Muscle of leg (tissue), 11 donors: Measurements from ENCODE around the gene CIBAR2. TPM values are rescaled to one million over a fixed set of nuclear protein-coding genes. Genes with fewer than 3 reads are reported as not detected.
A peak's percentile ranks its signal among the peaks of the same experiment; 100 is the strongest.

ENCODE experiments used
- DNase-seq: peaks from one replicate; pipeline ENCODE4 v3.0.0; 2013
- H3K27ac ChIP-seq: one replicate; pipeline ENCODE4 v1.5.1; 2013; ENCODE audit warnings: mild to moderate bottlenecking, low read length, control low read depth
- H3K27me3 ChIP-seq: one replicate; pipeline ENCODE4 v1.6.1; 2013; ENCODE audit warnings: low read length; ENCODE audit not compliant: control insufficient read depth, insufficient read depth
- H3K36me3 ChIP-seq: one replicate; pipeline ENCODE4 v1.6.1; 2013; ENCODE audit warnings: low read length; ENCODE audit not compliant: control insufficient read depth, insufficient read depth
- H3K4me1 ChIP-seq: one replicate; pipeline ENCODE4 v1.6.1; 2013; ENCODE audit warnings: low read length; ENCODE audit not compliant: control insufficient read depth, insufficient read depth
- H3K4me3 ChIP-seq: one replicate; pipeline ENCODE4 v1.5.1; 2013; ENCODE audit warnings: low read length, control low read depth
- H3K9me3 ChIP-seq: replicated peaks from 2 replicates; pipeline ENCODE4 v1.6.1; 2013; ENCODE audit warnings: low read depth, low read length; ENCODE audit not compliant: control insufficient read depth
- WGBS: methylation state at CpG from one replicate; pipeline ENCODE4 v1.1.5; 2013; ENCODE audit warnings: missing lambda C conversion rate; ENCODE audit not compliant: insufficient coverage; 5-methylcytosine and 5-hydroxymethylcytosine counted together
- polyA plus RNA-seq, 8 donors: library from polyadenylated mRNA; unstranded; fragments of 120-200 nt; gene quantifications; one replicate each; pipeline versions ENCODE4 v1.2.1 to v1.2.3, GENCODE V29; 2013; ENCODE audit warnings: inconsistent platforms in 1 of 8, low replicate concordance in 1 of 8; ENCODE audit not compliant: insufficient read length in 8 of 8, insufficient read depth in 1 of 8
- total RNA-seq: library from RNA; stranded (reverse); fragments of 120-200 nt; gene quantifications from one replicate; pipeline ENCODE4 v1.2.4, GENCODE V29; 2013

The CIBAR2 gene
- total and polyA plus RNA-seq, 9 donors = 0.18 to 0.30 TPM; not detected in 7

DNA sequence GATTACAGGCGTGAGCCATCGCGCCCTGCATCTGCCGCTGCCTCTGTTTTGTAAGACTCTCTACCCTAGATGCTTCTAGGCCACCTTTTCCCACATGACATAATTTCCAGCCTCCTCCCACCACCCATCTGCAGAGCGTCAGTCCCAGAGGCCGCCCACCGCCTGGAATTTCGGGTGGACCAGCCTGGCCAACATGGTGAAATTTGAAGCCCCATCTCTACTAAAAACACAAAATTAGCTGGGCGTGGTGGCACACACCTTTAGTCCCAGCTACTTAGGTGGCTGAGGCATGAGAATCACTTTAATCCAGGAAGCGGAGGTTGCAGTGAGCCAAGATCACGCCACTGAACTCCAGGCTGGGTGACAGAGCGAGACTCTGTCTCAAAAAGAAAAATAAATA lies 5.1 kb upstream of the CIBAR2 start:
- H3K4me3 ChIP-seq = no peak overlapping the region
- WGBS = 97% methylated on average over 10 of the region's 12 CpGs
- no peak for DNase-seq
- H3K4me1 ChIP-seq = peaks cover 7% of the 10 kb centered on the region
- no peak overlapping the region for H3K27ac ChIP-seq
- H3K36me3 ChIP-seq = no peaks in the 10 kb centered on the region
- peaks cover 3% of the 10 kb centered on the region for H3K9me3 ChIP-seq
- peaks cover 6% of the 10 kb centered on the region for H3K27me3 ChIP-seq

DNA sequence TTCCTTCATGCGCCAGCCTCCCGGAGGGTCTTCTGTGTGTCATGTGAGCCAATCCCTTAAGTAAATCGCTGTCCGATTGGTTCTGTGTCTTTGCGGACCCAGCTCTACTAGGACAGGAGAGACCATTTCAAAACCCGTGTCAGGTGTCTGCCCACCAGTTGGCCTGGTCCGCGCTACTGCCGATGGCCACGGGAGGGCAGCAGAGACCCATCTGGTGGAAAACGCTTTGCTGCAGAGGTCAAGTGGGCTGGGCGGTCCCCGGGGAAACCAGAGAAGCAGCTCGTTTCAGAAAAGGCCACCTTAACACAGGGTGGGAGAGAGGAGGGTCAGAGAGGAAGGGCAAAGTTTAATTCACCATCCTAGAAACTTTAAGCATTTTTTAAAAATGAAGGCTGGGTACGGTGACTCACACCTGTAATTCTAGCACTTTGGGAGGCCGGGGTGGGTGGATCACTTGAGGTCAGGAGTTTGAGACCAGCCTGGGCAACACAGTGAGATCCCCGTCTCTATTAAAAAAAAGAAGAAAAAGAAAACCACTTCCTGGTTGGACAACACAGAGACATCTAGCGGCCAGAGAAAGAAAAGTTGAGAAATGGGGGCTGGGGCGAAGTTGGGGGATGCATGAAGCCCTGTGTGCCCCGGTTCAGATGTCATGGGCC lies 2.8 kb upstream of the CIBAR2 start:
- H3K9me3 ChIP-seq = peaks cover 3% of the 10 kb centered on the region
- no peaks in the 10 kb centered on the region for H3K36me3 ChIP-seq
- peaks cover 6% of the 10 kb centered on the region for H3K27me3 ChIP-seq
- peak; percentile 88 for DNase-seq
- H3K4me3 ChIP-seq = peak overlapping the region; percentile 10
- peak overlapping the region; percentile 42 for H3K27ac ChIP-seq
- H3K4me1 ChIP-seq = peaks cover 7% of the 10 kb centered on the region
- WGBS = 2% methylated on average over 10 of the region's 20 CpGs

DNA sequence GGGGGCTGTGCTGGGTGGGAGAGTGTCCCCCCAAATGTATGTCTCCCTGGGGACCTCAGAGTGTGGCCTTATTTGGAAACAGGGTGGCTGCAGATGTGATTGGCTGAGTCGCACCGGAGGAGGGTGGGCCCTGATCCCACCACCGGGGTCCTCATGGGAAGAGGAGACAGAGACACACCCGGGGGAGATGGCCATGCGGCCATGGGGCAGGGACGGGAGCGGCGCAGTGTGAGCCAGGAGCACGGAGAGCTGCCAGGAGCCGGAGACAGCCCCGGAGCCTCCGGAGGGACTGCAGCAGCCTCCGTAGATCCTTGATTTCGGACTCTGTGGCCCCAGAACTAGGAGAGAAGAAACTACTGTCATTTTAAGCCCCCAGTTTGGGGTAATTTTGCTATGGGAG lies 1.6 kb upstream of the CIBAR2 start:
- WGBS = 60% methylated on average over 7 of the region's 14 CpGs
- H3K4me1 ChIP-seq = peaks cover 7% of the 10 kb centered on the region
- H3K27me3 ChIP-seq = peaks cover 6% of the 10 kb centered on the region
- no peaks in the 10 kb centered on the region for H3K36me3 ChIP-seq
- H3K9me3 ChIP-seq = peaks cover 3% of the 10 kb centered on the region
- no peak overlapping the region for H3K4me3 ChIP-seq
- DNase-seq = no peak
- no peak overlapping the region for H3K27ac ChIP-seq

DNA sequence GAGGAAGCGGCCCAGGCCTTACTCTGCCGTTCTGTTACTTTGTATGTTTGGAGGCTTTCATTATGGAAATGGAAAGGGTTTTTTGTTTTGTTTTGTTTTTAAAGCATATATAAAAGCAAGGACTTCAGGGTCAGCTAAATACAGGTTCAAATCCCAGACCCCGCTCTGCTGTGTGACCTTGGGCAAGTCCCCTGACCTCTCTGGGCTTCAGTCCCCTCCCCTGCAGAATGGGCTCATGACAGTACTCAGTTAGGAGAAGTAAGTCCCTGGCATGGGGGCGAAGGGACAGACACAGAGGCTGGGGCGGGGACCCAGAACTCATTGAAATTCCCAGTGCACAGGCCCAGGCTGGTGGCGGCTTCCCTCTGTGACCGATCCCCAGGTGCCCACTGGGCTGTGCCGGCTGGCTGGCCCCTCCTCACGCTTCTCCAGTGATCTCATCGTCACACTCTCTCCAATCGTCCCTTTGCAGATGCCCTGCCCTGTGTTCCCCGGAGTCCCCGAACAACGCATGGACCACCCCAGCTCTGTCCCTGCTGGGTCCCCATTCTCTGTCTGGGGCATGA lies 979 bp upstream of the CIBAR2 start:
- Histone ChIP-seq H3K4me3 (no peak overlapping the region), H3K27me3 (peaks cover 6% of the 10 kb centered on the region), H3K9me3 (peaks cover 3% of the 10 kb centered on the region), H3K36me3 (no peaks in the 10 kb centered on the region), H3K4me1 (peaks cover 7% of the 10 kb centered on the region), H3K27ac (no peak overlapping the region)
- DNase-seq = no peak
- 78% methylated on average over 12 of the region's 14 CpGs for WGBS

DNA sequence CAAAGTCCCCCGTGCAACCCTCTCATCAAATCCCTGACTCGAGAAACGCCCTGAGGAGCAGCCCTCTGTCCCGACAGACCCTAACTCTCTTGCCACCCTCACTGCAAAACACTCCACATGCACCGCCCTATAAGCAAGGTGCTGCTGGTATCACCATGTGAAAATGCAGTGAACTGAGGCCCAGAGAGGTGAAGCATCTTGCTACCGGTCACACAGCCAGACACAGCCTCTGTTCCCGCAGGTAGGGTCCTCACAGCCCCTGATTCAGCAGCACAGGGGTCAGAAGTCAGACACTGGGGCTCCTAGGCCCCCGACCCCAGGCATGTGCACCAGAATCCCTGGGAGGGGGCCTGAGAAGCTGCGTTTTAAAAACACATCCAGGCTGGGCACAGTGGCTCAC lies 1.1 kb downstream of the CIBAR2 start:
- no peak for DNase-seq
- H3K4me3 ChIP-seq = no peak overlapping the region
- H3K36me3 ChIP-seq = no peaks in the 10 kb centered on the region
- peaks cover 7% of the 10 kb centered on the region for H3K4me1 ChIP-seq
- H3K27me3 ChIP-seq = peaks cover 8% of the 10 kb centered on the region
- H3K9me3 ChIP-seq = no peaks in the 10 kb centered on the region
- no peak overlapping the region for H3K27ac ChIP-seq
- WGBS = 85% methylated on average over 9 of the region's 9 CpGs

DNA sequence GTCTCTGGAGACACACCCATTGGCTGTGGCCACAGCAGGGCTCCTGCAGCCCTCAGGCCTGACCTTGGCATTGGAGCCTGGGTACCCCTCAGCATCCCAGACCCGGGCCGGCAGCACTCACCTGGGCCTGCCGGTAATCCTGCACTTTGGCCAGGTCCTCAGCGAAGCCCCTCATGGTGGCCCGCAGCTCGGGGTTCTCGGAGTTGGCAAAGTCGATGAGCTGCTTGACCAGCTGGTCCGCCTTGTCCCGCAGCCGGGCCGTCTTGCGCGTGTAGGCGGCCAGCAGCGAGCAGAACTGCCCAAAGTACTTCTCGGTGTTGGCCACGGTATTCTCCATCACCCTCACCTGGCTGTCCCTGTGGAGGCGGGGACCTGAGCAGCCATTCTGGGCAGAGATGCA lies 2.2 kb downstream of the CIBAR2 start:
- peaks cover 9% of the 10 kb centered on the region for H3K4me1 ChIP-seq
- DNase-seq = no peak
- WGBS = 91% methylated on average over 19 of the region's 19 CpGs

DNA sequence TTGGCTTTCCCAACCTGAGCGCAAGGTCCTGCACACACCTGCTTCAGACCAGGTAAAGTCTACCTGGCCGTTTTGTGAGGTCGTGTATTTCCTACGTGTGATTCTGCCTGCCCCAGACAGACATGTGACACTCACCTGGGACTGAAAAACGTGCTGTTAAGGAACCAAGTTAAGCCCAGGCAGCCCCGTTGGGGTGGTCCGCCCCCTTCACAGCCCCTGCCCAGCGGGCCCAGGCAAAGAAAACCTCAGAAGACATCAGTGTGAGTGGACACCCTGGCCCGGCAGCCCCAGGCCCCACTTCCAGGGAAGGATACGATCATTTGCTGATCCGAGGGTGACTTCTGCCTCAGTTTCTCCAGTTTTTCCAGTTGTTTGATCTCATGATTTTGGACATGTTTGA lies 4.7 kb downstream of the CIBAR2 start:
- no peaks in the 10 kb centered on the region for H3K9me3 ChIP-seq
- peaks cover 4% of the 10 kb centered on the region for H3K27me3 ChIP-seq
- H3K27ac ChIP-seq = no peak overlapping the region
- no peak for DNase-seq
- WGBS = 70% methylated on average over 10 of the region's 11 CpGs
- H3K4me3 ChIP-seq = no peak overlapping the region
- no peaks in the 10 kb centered on the region for H3K36me3 ChIP-seq
- H3K4me1 ChIP-seq = peaks cover 8% of the 10 kb centered on the region

More for the DNA sequence above, 2.2 kb downstream of the CIBAR2 start:
- Histone ChIP-seq H3K9me3 (no peaks in the 10 kb centered on the region), H3K27ac (no peak overlapping the region), H3K36me3 (no peaks in the 10 kb centered on the region), H3K27me3 (peaks cover 10% of the 10 kb centered on the region), H3K4me3 (no peak overlapping the region)

DNA sequence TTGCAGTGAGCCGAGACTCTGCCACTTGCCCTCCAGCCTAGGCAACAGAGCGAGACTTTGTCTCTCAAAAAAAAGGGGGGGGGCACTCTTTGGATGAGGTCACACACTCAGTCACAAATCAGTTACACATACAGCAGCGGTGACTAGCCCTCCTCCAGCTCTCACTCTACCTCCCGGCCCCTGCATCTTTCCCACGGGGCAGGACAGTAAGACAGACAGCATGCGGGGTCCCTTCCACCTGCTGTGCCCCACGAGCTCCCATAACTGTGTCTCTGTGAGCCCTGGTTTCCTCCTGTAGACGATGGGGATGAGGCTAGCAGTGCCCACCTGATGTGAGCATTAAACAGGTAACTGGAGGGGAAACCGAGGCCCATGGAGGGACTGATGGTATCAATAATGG lies 5.2 kb downstream of the CIBAR2 start:
- Histone ChIP-seq H3K27ac (no peak overlapping the region), H3K4me1 (peaks cover 8% of the 10 kb centered on the region), H3K9me3 (no peaks in the 10 kb centered on the region), H3K36me3 (no peaks in the 10 kb centered on the region), H3K4me3 (no peak overlapping the region), H3K27me3 (peaks cover 4% of the 10 kb centered on the region)
- WGBS = 66% methylated on average over 4 of the region's 9 CpGs
- no peak for DNase-seq

DNA sequence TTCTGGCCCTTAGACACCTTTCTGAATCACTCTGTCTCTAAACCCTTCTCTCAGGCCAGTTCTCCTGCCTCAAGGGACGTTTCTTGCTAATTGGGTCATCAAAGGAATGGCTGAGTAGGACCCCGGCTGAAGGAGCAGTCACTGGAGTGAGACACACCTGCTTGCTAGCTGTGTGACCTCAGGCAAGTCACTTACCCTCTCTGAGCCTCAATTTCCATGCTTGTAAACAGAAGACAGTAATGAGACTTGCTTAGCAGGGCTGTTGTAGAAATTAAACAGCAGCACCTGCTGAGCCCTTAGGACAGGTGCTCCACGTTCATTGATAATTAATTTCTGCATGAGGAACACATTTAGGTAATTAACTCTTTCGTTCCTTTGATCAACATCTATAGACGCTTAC lies 6.8 kb downstream of the CIBAR2 start:
- Histone ChIP-seq H3K27me3 (peaks cover 4% of the 10 kb centered on the region), H3K4me1 (peaks cover 8% of the 10 kb centered on the region), H3K27ac (no peak overlapping the region), H3K36me3 (no peaks in the 10 kb centered on the region), H3K9me3 (no peaks in the 10 kb centered on the region), H3K4me3 (no peak overlapping the region)
- DNase-seq = no peak
- WGBS = 51% methylated on average over 4 of the region's 5 CpGs

DNA sequence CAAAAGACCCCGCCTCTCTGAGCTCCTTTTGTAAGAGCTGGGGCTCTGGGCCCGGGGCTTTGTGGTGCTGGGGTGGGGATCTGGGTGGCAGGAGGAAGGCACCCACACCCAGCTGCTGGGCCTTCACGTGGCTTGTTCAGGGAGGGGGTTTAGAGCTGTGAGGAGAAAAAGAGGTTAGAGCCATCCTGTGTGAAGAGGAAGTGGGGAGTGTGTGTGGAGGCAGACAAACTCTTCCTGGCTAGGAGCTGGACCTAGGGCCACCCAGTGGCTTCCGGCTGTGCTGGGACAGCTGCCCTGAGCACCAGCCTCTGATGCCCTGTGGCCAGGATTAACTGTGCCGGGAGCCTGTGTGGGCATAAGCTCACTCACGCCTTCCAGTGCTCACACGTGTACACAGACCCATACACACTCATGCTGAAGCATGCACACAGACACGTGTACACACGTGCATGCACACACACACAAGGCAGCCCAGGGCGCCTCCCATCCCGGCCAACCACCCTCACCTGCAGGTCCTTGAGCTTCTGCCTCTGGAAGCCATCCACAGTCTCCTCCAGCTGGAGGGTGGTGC lies 7.4 kb downstream of the CIBAR2 start:
- H3K36me3 ChIP-seq = no peaks in the 10 kb centered on the region
- H3K4me3 ChIP-seq = no peak overlapping the region
- WGBS = 61% methylated on average over 10 of the region's 11 CpGs
- H3K27me3 ChIP-seq = peaks cover 4% of the 10 kb centered on the region
- H3K9me3 ChIP-seq = no peaks in the 10 kb centered on the region
- peaks cover 8% of the 10 kb centered on the region for H3K4me1 ChIP-seq
- DNase-seq = peak; percentile 56
- H3K27ac ChIP-seq = no peak overlapping the region
